Measurements from ENCODE around the gene RAB32.
"Not testable (repeated sequence)": the region's sequence is repeated elsewhere in the genome, so short reads cannot be mapped to it uniquely, and the experiment has no call there.

Gene RAB32

GRCh38 chr6:146545581-146545980 is 1.9 kb downstream of the RAB32 start:
- TF ChIP-seq Cebpa-rat (IDR thresholded peaks at IDR 0.05): no peak
- peaks cover 0 to 9% (median 0%) of the 10 kb centered on the region in 10 experiments; a peak in 4 of 20 replicates for H3K4me1 ChIP-seq
- no peak overlapping the region for H3K9ac ChIP-seq
- no peak overlapping the region for H3K4me3 ChIP-seq
- H3K9me3 ChIP-seq (replicated peaks in 1 of 11): peaks cover 15 to 19% (median 18%) of the 10 kb centered on the region in 11 experiments
- H3K36me3 ChIP-seq: 0 out of 22 replicates have a peak, but pooled peaks cover 0 to 4% (median 0%) of the 10 kb centered on the region in 11 experiments
- peak overlapping the region in 3 of 11 experiments; percentile 1 to 24 (median 6); a peak in 1 of 22 replicates for H3K4me2 ChIP-seq
- peak overlapping the region in 1 of 11 experiments; percentile 51; a peak in 2 of 22 replicates for H3K27ac ChIP-seq
- no peaks in the 10 kb centered on the region for H3K27me3 ChIP-seq
- no peaks in the 10 kb centered on the region for H4K20me1 ChIP-seq

- H3K9me3 ChIP-seq (replicated peaks in 1 of 11): peaks cover 15 to 19% (median 18%) of the 10 kb centered on the region in 11 experiments
- peak in 2 of 11 experiments; percentile 40 to 47; a peak in 4 of 22 replicates for TF ChIP-seq Cebpa-rat (IDR thresholded peaks at IDR 0.05)
- H3K27ac ChIP-seq: no peak overlapping the region
- 0 out of 22 replicates have a peak, but pooled peaks cover 0 to 4% (median 0%) of the 10 kb centered on the region in 11 experiments for H3K36me3 ChIP-seq
- H3K4me3 ChIP-seq: no peak overlapping the region
- no peaks in the 10 kb centered on the region for H3K27me3 ChIP-seq
- H3K4me2 ChIP-seq: no peak overlapping the region
- H4K20me1 ChIP-seq: no peaks in the 10 kb centered on the region
- H3K4me1 ChIP-seq: peaks cover 0 to 9% (median 0%) of the 10 kb centered on the region in 10 experiments; a peak in 4 of 20 replicates
- H3K9ac ChIP-seq: no peak overlapping the region
Measured at GRCh38 chr6:146546443-146547043, 2.9 kb downstream of the RAB32 start.

GRCh38 chr6:146547889-146548288 is 4.3 kb downstream of the RAB32 start:
- Histone ChIP-seq H3K36me3 (0 out of 22 replicates have a peak, but pooled peaks cover 0 to 4% (median 0%) of the 10 kb centered on the region in 11 experiments), H4K20me1 (no peaks in the 10 kb centered on the region), H3K9ac (no peak overlapping the region), H3K4me2 (no peak overlapping the region), H3K27ac (no peak overlapping the region), H3K4me3 (no peak overlapping the region), H3K27me3 (no peaks in the 10 kb centered on the region), H3K4me1 (peaks cover 0 to 9% (median 0%) of the 10 kb centered on the region in 10 experiments; a peak in 4 of 20 replicates), H3K9me3 (replicated peaks in 1 of 11) (peaks cover 13 to 16% (median 15%) of the 10 kb centered on the region in 11 experiments)
- TF ChIP-seq Cebpa-rat (IDR thresholded peaks at IDR 0.05): no peak

- H3K27ac ChIP-seq: no peak overlapping the region
- no peaks in the 10 kb centered on the region for H3K36me3 ChIP-seq
- peaks cover 3 to 6% (median 5%) of the 10 kb centered on the region in 11 experiments for H3K9me3 ChIP-seq (replicated peaks in 1 of 11)
- H3K4me2 ChIP-seq: no peak overlapping the region
- H3K27me3 ChIP-seq: no peaks in the 10 kb centered on the region
- H3K4me3 ChIP-seq: no peak overlapping the region
- no peaks in the 10 kb centered on the region for H4K20me1 ChIP-seq
- H3K9ac ChIP-seq: no peak overlapping the region
- H3K4me1 ChIP-seq: peaks cover 0 to 9% (median 0%) of the 10 kb centered on the region in 10 experiments; a peak in 4 of 20 replicates
- no peak for TF ChIP-seq Cebpa-rat (IDR thresholded peaks at IDR 0.05)
Measured at GRCh38 chr6:146548898-146549374, 5.3 kb downstream of the RAB32 start.

GRCh38 chr6:146550911-146551310 is 7.3 kb downstream of the RAB32 start:
- no peak overlapping the region for H3K27ac ChIP-seq
- H3K36me3 ChIP-seq: no peaks in the 10 kb centered on the region
- peak in 9 of 11 experiments; percentile 44 to 95 (median 82); a peak in 16 of 22 replicates for TF ChIP-seq Cebpa-rat (IDR thresholded peaks at IDR 0.05)

GRCh38 chr6:146551545-146551944 is 7.9 kb downstream of the RAB32 start:
- no peaks in the 10 kb centered on the region for H3K9me3 ChIP-seq (replicated peaks in 1 of 11)
- H3K27ac ChIP-seq: no peak overlapping the region
- H3K4me1 ChIP-seq: no peaks in the 10 kb centered on the region
- no peaks in the 10 kb centered on the region for H4K20me1 ChIP-seq
- H3K4me2 ChIP-seq: no peak overlapping the region
- no peak overlapping the region for H3K4me3 ChIP-seq
- no peaks in the 10 kb centered on the region for H3K27me3 ChIP-seq
- no peaks in the 10 kb centered on the region for H3K36me3 ChIP-seq
- H3K9ac ChIP-seq: no peak overlapping the region
- TF ChIP-seq Cebpa-rat (IDR thresholded peaks at IDR 0.05): no peak

More at GRCh38 chr6:146550911-146551310, 7.3 kb downstream of the RAB32 start:
- Histone ChIP-seq H3K27me3 (no peaks in the 10 kb centered on the region), H3K9me3 (replicated peaks in 1 of 11) (no peaks in the 10 kb centered on the region), H3K4me3 (no peak overlapping the region), H3K4me1 (peaks cover 0 to under 1% (median 0%) of the 10 kb centered on the region in 10 experiments; a peak in 2 of 20 replicates), H4K20me1 (no peaks in the 10 kb centered on the region), H3K9ac (no peak overlapping the region), H3K4me2 (no peak overlapping the region)

- TF ChIP-seq Cebpa-rat (IDR thresholded peaks at IDR 0.05): no peak
- Histone ChIP-seq H3K9me3 (replicated peaks in 1 of 11) (no peaks in the 10 kb centered on the region), H3K27ac (no peak overlapping the region), H3K4me2 (no peak overlapping the region), H3K36me3 (no peaks in the 10 kb centered on the region), H3K9ac (no peak overlapping the region), H3K4me3 (no peak overlapping the region), H3K27me3 (no peaks in the 10 kb centered on the region), H3K4me1 (no peaks in the 10 kb centered on the region), H4K20me1 (no peaks in the 10 kb centered on the region)
Measured at GRCh38 chr6:146553377-146554135, 9.9 kb downstream of the RAB32 start.

- H3K27me3 ChIP-seq: no peaks in the 10 kb centered on the region
- no peak overlapping the region for H3K9ac ChIP-seq
- H3K4me2 ChIP-seq: peak overlapping the region in 2 of 11 experiments; percentile 32 to 73; a peak in 3 of 22 replicates
- peaks cover 0 to 15% (median 0%) of the 10 kb centered on the region in 10 experiments; a peak in 4 of 20 replicates for H3K4me1 ChIP-seq
- no peak for TF ChIP-seq Cebpa-rat (IDR thresholded peaks at IDR 0.05)
- H3K27ac ChIP-seq: no peak overlapping the region
- H3K36me3 ChIP-seq: no peaks in the 10 kb centered on the region
- H3K9me3 ChIP-seq (replicated peaks in 1 of 11): no peaks in the 10 kb centered on the region
- H3K4me3 ChIP-seq: no peak overlapping the region
- H4K20me1 ChIP-seq: no peaks in the 10 kb centered on the region
Measured at GRCh38 chr6:146560607-146561006, 17.0 kb downstream of the RAB32 start.

- H4K20me1 ChIP-seq, H3K36me3 ChIP-seq, H3K27me3 ChIP-seq, H3K4me2 ChIP-seq, H3K27ac ChIP-seq, H3K4me3 ChIP-seq, H3K9ac ChIP-seq: not testable (repeated sequence)
- Histone ChIP-seq H3K4me1 (peaks cover 0 to 12% (median 0%) of the 10 kb centered on the region in 10 experiments; a peak in 4 of 20 replicates), H3K9me3 (replicated peaks in 1 of 11) (peaks cover 0 to 11% (median 0%) of the 10 kb centered on the region in 11 experiments; a peak in 2 of 22 replicates)
Measured at GRCh38 chr6:146566661-146567060, 23.0 kb downstream of the RAB32 start.

GRCh38 chr6:146568619-146569018 is 25.0 kb downstream of the RAB32 start:
- H3K4me2 ChIP-seq, H3K9ac ChIP-seq, H3K27ac ChIP-seq, H4K20me1 ChIP-seq, H3K4me3 ChIP-seq, H3K27me3 ChIP-seq, H3K36me3 ChIP-seq: not testable (repeated sequence)
- peaks cover 0 to 11% (median 0%) of the 10 kb centered on the region in 11 experiments; a peak in 2 of 22 replicates for H3K9me3 ChIP-seq (replicated peaks in 1 of 11)
- peaks cover 0 to 21% (median 0%) of the 10 kb centered on the region in 10 experiments; a peak in 4 of 20 replicates for H3K4me1 ChIP-seq
